Psoas muscle (tissue), 8 donors: ENCODE results near the gene SLC25A43. TPM values are rescaled to one million over a fixed set of nuclear protein-coding genes. Genes with fewer than 3 reads are reported as not detected.
"Not testable (repeated sequence)": the region's sequence is repeated elsewhere in the genome, so short reads cannot be mapped to it uniquely, and the experiment has no call there.

Source experiments
- ATAC-seq, 4 donors: fragments of 200-7000 bp; cut with Tn5 transposase; one replicate each; pipeline ENCODE4 v1.9.1; 2020; ENCODE audit warnings: moderate library complexity in 3 of 4, mild to moderate bottlenecking in 2 of 4
- DNase-seq, 2 donors: peaks; one replicate each; pipeline ENCODE4 v3.0.0-alpha.2; 2020
- H3K27ac ChIP-seq: fragments of 200-600 bp; one replicate; pipeline ENCODE4 v1.8.0; 2022
- H3K27me3 ChIP-seq, 3 donors: fragments of 200-600 bp in 1 of 3; one replicate each; pipeline versions ENCODE4 v1.6.1 to v1.8.0; 2013 to 2022; ENCODE audit warnings: low read length in 2 of 3, mild to moderate bottlenecking in 2 of 3, moderate library complexity in 1 of 3; ENCODE audit not compliant: insufficient read depth in 3 of 3
- H3K36me3 ChIP-seq, 2 donors: fragments of 200-600 bp in 1 of 2; one replicate each; pipeline versions ENCODE4 v1.6.1 to v1.8.0; 2013 to 2022; ENCODE audit warnings: low read depth in 1 of 2, mild to moderate bottlenecking in 1 of 2, moderate library complexity in 1 of 2; ENCODE audit not compliant: insufficient read depth in 1 of 2
- H3K4me1 ChIP-seq: fragments of 200-600 bp; one replicate; pipeline ENCODE4 v1.8.0; 2022
- H3K4me3 ChIP-seq: fragments of 200-600 bp; one replicate; pipeline ENCODE4 v1.8.0; 2022; ENCODE audit warnings: mild to moderate bottlenecking
- H3K9me3 ChIP-seq: fragments of 200-600 bp; one replicate; pipeline ENCODE4 v1.8.0; 2022
- CTCF ChIP-seq: fragments of 200-600 bp; IDR thresholded peaks from one replicate; pipeline ENCODE4 v1.8.0; 2022; ENCODE audit warnings: antibody characterized with exemption
- WGBS, 3 donors: extraction: QIAGEN DNeasy Blood & Tissue Kit; methylation state at CpG; one replicate each; pipeline versions ENCODE4 v1.1.6 to v1.1.7; 2013; 5-methylcytosine and 5-hydroxymethylcytosine counted together
- intact Hi-C, 2 donors: fragments of 100-400 bp; cut with DNase I; formaldehyde crosslinking; loops; one replicate each; pipeline versions ENCODE4 v1.11.0 to v1.14.2; 2022
- polyA plus RNA-seq, 3 donors: library from polyadenylated mRNA; stranded (reverse); fragments of 200-250 nt; gene quantifications; one replicate each; pipeline ENCODE4 v1.2.3, GENCODE V29; 2013
- total RNA-seq, 4 donors: library from RNA; stranded (reverse); fragmentation: NEBNext Ultra II Directional in 2 of 4; extraction: Animal tissue kit (Norgen Biotek cat#: 25700) in 2 of 4; gene quantifications; one replicate each; pipeline versions ENCODE4 v1.2.1 to v1.2.4, GENCODE V29; 2021 to 2023
- donor health status: healthy with polysubstance abuse.
- donor health status: DM: no; HTN: no; CAD: no; lungs with moderate emphysema.
- donor health status: Bipolar disorder and iron deficiency.
- donor health status: healthy.
- donor health status: DM: yes; HTN: yes; CAD: no.
- donor health status: DM: no; HTN: no; CAD: no.
- donor health status: DM: no; HTN: no; CAD: no.
- donor health status: DM: yes; HTN: yes; CAD: no.

Gene SLC25A43
- total and polyA plus RNA-seq, 7 donors, result 1.1 to 2.9 (median 1.6) TPM

GRCh38 chrX:119489212-119490074, 90.3 kb downstream of the SLC25A43 start:
- no peak for TF ChIP-seq CTCF
- intact Hi-C loops, result no loop called here
- Histone ChIP-seq H3K9me3 (no peaks in the 10 kb centered on the region), H3K4me3 (no peak overlapping the region), H3K27me3 (no peaks in the 10 kb centered on the region), H3K4me1 (no peaks in the 10 kb centered on the region), H3K27ac (no peak overlapping the region), H3K36me3 (no peaks in the 10 kb centered on the region)
- ATAC-seq (no peak), DNase-seq (no peak)
- 72 to 83% (median 81%) methylated on average over 10 to 13 of the region's 13 CpGs for WGBS, 3 donors

DNA sequence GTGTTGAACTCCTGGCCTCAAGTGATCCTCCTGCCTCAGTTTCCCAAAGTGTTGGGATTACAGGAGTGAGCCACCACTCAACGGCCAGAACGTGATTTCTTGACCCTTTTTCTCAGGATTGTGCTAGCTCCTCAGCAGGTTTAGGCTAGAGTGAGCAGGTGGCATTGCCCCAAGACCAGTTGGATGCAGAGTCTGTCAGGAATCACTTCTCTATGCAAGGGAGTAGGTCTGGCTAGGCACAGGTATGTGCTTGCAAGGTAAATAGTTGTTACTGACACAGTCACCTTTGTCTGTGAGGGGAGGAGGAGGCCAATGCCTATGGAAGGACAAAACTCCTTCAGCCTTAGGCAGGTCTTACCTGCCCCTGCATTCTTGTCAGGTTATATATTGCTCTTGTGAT, 93.3 kb downstream of the SLC25A43 start:
- Histone ChIP-seq H3K4me3 (no peak overlapping the region), H3K9me3 (no peaks in the 10 kb centered on the region), H3K27me3 (no peaks in the 10 kb centered on the region), H3K27ac (no peak overlapping the region), H3K36me3 (no peaks in the 10 kb centered on the region), H3K4me1 (no peaks in the 10 kb centered on the region)
- DNase-seq (no peak), ATAC-seq (no peak)
- TF ChIP-seq CTCF, result no peak
- intact Hi-C loops, result no loop called here
- WGBS, 3 donors, result 69 to 86% (median 84%) methylated on average over 2 of the region's 2 CpGs

DNA sequence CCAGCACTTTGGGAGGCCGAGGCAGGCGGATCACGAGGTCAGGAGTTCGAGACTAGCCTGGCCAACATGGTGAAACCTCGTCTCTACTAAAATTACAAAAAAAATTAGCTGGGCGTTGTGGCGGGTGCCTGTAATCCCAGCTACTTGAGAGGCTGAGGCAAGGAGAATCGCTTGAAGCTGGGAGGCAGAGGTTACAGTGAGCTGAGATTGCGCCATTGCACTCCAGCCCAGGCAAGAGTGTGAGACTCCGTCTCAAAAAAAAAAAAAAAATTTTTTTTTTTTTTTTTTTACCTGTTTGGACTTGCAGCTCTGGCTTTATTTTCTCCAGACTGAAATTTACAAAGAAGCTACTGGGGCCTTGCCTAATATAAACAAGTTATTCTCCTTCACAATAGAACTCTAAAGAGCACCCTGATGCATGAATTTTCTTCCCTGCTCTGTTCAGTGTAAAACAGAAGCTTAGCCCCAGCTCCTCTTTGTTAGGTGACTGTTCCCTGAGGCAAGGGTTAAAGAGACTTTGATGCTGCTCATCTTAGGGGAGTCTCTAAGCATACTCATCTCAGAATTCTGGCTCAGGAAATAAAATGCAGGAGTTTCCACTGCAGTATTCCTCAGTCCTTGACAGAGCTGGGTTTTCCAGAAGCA, 94.8 kb downstream of the SLC25A43 start:
- ATAC-seq, H3K4me3 ChIP-seq, intact Hi-C loops, H3K27me3 ChIP-seq, DNase-seq, H3K27ac ChIP-seq, H3K9me3 ChIP-seq, H3K36me3 ChIP-seq, H3K4me1 ChIP-seq: not testable (repeated sequence)
- WGBS, 3 donors, result 78 to 88% (median 83%) methylated on average over 8 to 10 of the region's 10 CpGs

- Histone ChIP-seq H3K27me3 (no peaks in the 10 kb centered on the region), H3K9me3 (no peaks in the 10 kb centered on the region), H3K4me3 (no peak overlapping the region), H3K27ac (no peak overlapping the region), H3K36me3 (no peaks in the 10 kb centered on the region), H3K4me1 (no peaks in the 10 kb centered on the region)
- DNase-seq, result no peak
- intact Hi-C loops, result no loop called here
- 51 to 72% (median 55%) methylated on average over 9 to 10 of the region's 10 CpGs for WGBS, 3 donors
- no peak for TF ChIP-seq CTCF
- no peak for ATAC-seq
These were observed 96.9 kb downstream of the SLC25A43 start for GRCh38 chrX:119495734-119496726.
